NCI-H1417 treated with DMSO at 0.1 percent for 48 hours (cell line): Measurements from ENCODE around the gene TPCN2.
A peak's percentile ranks its signal among the peaks of the same experiment; 100 is the strongest.

ENCODE experiments used
- DNase-seq: peaks from one replicate; lab custom pipeline; 2025; lab: John Stamatoyannopoulos, UW

The TPCN2 gene

DNA sequence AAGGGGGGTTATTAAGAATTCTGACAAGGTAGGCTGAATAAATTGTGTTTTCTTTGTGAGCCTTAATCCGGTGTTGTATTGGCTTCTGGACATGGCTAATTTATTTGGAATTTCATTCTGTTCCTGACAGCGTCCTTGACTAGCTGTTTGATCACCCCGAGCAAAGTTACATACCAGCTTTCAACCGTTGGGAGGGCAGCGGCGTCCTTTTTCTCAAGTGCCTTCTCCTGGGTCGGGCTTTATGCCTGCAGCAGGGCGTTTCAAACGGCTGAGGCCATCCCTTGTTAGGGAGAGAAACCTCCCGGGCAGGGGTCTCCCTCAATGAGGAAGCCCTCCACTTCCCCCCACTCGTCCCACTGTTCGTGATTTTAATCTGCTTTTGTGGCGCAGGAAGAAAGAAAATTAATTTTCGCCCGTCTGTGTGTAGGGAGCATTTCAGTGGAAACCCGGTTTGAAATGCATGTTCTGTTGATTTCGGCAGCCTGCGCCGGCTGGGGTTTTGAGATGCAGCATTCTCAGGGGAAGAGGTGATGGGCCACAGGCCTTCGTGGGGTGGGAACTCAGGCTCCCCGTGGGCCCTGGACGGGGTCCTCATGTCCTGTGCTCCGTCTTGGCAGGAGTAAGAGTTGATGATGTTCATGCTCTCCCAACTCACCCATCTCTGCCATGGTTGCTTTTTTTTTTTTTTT is 104.1 kb downstream of the TPCN2 start:
- DNase-seq, result no peak

DNA sequence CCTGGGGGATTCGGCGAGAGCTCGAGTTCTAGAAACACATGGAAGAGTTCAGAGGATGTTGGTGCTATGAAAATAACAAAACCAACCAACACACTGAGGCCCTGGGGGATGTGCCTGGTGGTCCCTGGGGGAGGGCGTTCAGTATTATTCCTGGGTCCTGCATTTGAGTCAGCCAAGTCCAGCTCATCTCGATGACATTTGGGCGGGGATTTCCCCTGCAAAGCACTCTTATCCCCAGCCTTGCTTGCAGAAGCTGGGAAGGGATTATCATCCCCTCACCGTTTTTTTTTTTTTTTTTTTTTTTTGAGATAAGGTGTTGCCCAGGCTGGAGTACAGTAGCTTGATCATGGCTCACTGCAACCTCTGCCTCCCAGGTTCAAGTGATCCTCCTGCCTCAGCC is 104.9 kb downstream of the TPCN2 start:
- DNase-seq, result no peak

DNA sequence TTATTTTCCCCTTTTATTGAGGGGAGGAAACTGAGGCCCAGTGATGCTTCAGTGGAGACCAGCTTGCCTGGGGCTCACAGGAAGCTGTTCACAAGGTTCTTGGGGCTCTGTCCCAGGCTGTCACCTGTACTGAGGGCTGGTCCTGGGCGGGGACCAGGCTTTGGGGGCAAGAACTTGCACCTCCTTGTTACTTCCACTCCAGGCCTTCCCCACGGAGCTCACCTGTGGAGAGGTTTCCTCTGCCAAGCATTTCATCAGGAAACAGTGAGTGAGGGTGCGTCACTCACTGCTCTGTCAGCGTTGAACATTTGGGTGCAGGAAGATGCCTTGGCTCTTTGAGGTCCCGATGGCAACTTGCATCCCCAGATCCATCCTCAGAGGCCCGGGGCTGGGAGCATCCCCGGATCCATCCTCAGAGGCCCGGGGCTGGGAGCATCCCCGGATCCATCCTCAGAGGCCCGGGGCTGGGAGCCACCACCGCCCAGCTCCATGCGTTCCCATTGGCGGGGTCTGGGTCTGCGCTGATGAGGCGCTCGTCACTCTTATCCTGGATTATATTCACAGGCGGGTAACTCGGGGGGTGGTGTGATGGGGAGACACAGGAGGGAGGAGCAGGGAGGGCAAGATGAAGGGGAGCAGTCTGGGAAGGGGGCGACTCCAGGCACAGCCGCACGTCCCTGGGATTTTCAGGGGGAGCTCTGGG is 105.6 kb downstream of the TPCN2 start:
- no peak for DNase-seq

DNA sequence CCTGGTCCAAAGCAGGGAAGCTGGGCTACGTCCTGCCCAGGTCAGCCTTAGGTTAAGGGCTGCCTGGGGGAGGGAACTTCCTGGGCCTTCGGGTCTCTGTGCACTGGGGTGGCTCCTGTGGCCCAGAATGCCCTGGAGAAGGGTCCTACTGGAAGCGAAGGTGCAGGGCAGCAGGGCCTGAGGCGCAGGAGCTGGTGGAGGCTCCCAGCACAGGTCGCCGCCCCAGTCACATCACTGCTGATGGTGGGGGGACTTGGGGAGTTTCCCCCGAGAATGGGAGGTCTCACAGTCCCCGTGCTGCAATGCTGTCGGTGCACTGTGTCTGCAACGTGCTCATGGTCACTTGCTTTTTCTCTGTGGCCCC is 106.2 kb downstream of the TPCN2 start:
- DNase-seq, result no peak

DNA sequence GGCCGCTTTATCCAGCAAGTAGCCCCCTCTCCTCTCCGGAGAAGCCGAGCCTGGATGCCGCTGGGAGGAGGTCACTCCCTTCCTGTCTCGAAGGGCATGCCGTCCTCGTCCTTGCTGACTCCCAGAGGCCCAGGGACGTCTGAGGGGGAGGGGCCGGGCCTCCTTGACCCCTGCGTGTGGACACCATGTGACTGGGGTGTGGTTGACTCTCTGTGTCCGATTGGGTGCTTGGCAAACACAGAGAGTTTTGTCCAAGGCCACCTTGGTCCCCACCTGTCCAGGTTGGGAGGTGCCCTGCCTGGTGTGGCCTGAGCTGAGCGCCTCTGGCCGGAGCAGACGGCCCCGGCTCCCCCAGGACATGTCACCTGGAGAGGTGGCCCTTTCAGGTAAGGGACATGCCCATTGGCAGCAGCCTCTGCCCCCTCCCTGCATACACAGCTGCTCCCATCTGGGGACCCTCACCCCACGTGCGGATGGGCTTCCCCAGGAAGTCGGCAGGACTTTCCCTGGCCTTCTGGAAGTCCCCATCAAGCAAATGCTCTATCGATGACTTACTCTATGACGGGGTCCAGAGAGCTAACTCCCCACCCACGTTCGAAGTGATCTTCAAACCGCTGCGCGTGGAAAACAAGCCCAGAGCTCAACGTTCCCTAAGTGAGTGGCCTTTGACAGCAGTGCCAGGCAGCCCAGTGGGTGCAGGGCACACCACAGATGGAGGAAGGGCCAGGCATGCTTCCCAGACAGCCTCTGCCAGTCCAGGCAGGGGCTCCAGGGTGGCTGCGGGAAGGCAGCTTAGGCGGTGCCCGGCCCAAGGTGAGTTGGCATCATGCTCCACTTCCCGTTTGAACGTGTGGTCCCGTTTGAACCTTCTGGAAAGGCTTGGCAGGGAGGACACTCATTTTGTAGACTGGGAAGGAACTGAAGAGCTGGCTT is 106.8 kb downstream of the TPCN2 start, which contains the start of gene SMIM38:
TSS of gene SMIM38 (plus strand) at position 634 of the 933 bp plus-strand sequence. CDS start 1,912 bp downstream, outside the sequence.
- no peak for DNase-seq

DNA sequence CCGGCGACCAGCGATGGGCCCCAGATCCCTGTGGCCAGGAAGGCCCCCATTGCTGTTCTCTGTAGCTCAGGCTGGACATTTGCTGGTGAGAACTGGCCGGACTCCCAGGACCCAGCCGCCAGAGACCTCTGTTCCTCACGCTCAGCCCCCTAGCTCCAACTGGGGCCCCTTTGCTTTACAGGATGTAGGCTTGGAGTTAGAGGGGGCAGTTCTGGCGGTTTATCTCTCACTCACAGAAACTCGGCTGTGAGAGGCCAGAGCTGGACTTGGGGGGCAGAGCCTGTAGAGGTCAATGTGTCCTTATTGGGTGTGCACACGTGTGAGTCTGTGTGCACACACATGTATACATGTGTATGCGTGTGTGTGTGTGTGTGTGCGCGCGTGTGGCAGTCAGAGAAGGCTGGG is 107.5 kb downstream of the TPCN2 start:
- no peak for DNase-seq

DNA sequence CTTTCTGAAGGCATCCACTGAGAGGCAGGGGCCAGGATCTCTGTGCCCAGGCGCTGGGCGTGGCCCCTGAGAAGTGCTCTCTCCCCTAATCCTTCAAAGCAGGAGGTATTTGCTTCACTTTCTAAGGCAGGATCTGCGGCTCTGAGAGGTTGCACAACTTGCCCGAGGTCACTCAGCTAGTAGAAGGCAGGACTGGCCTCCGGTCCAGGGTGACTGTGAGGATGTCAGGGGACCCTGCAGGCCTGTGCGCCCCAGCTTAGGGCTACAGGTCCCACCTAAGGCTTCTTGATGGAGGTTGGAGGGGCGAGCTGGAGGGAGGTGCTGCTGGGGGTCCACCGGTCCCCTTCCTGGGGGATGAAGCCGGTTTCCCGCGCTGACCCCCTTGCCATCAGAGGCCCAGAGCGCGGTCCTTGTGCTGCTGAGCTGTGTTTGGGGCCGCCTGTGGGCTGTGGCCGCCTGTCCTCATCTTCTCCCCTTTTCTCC is 108.0 kb downstream of the TPCN2 start:
- no peak for DNase-seq

DNA sequence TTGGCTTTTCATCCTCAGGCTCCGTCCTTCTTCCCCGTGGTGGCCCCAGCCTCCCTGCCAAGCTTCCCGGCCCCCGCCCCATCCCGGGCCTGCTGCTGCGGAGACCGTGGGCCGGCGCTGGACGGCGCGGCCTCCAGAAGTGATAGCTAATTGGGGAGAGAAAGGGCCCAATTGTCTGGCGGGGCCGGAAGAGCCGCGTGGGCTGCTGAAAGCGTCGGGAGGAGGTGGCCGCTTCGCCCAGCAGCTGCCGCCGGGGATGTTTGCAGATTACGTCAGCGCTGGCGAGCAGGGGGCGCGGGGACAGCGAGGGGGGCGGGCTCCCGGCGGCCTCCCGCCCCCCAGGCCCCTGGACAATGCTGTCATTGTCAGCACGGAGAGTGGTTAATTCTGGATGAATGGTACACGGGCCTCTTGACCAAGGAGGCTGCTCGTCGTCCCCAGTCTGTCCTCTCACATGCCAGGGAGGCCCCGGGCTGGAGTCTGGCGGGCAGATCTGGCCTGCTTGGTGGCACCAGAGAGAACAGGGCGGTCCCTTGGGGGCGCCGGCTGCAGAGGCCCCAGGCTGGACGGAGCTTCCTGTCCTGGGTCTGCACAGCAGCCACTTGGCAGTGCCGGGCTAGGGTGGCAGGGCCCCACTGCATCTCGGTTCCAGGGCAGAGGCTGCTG is 108.6 kb downstream of the TPCN2 start:
- peak; percentile 10 for DNase-seq

DNA sequence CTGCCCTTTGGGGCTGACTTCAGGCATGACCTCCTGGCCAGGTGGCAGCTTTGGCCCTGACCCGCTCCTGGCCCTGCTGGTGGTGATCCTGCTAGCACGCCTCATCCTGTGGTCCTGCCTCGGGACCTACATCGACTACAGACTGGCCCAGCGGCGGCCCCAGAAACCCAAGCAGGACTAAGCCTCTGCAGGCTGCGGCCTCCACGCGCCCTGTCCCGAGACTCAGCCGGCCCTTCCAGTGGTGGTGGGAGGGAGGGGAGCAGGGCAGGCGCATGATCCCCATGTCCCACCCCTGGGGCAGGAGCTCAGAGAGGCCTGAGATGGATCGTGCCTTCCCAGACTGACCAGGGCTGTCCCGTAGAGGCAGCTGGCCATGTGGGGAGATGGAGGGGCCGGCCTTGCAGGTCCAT is 109.1 kb downstream of the TPCN2 start:
- no peak for DNase-seq

DNA sequence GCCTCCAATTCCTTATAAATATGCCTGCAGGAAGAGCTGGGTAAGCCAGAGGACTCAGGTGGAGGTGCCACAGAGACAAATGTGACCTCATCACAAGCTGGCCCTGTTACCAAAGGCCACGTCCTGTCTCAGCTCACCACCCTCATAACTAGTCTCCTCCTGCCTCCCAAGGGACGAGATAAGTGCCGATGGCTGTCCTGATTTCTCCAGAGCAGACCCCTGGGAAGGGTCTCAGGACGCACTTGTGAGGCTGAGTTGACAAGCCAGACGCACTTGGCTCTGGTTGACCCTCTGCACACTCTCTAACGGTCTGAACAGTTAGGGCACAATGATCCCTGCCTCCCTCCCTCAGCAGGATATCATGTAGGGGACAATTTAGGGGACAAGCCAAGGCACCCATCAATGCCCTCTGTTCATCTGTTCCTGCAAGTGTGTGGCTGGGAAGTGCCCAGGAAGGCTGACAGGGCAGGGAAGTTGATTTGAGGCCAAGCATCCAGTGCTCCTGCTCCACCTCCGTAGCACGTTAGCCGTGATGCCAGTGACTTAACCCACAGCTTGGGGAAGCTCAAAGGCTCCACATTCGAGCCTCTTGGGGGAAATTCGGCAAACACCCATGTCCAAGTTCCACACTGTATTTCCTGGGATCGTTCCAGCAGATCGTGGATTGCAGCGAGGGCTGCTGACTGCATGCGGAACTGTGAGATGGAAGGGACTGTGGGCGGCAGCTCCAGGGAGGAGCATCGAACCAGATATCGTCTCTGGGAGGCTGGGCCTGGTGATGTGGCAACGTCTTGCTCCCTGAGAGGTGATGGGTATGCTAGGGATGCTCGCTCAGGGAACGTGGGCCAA is 109.8 kb downstream of the TPCN2 start:
- no peak for DNase-seq

DNA sequence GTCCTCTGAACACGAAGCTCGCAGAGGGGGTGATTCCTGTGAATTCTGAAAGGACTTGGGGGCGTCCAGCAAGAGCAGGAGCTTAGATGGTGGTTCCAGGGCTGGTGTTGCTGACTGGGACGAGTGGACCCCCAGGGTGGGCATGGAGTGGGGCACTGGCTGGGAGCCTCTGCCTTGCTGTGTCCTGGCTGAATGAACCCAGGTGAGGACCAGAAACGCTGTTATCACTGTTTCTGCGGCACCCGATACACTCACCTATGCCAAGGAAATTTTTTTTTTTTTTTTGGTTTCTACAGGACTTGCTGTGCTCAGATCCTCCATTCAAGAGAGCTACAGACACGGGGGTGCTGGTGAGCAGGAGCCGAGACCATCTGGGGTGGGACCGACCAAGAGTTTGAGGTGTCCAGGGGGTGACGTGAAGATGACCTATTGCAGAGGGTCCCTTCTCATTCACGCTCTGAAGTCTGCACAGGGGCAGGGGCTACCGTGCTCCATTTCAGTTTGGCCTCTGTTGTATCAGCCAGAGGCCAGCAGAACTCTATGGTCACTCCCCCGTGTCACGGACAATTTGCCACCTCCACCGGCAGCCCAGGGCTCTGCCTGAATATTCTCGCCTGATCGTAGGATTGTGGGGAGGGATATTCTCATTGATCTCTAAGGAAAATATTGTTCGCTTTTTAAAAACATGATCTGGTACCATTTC is 110.6 kb downstream of the TPCN2 start:
- no peak for DNase-seq

DNA sequence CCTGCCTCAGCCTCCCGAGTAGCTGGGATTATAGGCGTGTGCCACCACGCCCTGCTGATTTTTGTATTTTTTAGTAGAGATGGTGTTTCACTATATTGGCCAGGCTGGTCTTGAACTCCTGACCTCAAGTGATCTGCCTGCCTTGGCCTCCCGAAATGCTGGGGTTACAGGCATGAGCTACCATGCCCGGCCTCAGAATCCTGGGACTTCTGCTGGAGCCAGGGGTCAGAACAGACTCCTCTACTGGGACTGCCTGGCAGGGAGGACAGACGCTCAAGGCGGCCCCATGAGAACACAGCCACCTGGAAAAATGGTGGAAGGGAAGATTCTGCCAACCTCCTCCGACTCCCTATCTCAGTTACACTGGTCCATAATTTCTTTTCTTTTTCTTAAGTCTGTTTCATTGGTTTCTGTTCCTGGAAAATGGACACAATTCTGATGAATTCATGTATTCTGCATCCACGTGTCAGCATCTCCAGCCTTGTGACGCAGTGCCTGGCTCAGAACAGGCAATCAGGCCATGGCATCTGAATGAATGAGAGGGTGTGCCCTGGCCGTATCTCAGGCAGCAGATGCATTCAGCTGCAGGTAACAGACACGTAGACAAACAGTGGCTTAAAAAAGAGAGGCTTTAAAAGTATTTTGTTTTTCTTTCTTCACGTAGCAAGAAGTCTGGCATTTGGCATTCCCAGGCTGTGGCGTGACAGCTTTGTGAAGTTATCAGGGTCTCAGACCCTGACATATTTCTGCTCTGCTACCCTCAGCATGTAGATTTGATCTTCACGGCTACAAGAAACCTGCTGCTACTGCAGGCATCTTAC is 111.8 kb downstream of the TPCN2 start:
- DNase-seq, result no peak

DNA sequence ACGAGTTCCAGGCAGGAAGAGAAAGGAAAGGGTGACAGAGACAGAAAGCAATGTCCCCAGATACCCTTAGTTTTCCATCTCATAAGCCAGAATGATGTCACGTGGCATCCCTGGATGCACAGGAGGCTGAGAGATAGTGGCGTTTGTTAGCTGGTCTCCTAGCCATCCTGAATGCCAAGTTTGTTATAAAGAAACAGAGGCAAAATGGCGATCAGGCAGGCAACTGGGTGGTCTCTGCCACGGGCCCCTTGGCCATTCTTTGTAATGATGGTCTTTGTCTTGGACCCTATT is 112.3 kb downstream of the TPCN2 start:
- DNase-seq, result no peak

DNA sequence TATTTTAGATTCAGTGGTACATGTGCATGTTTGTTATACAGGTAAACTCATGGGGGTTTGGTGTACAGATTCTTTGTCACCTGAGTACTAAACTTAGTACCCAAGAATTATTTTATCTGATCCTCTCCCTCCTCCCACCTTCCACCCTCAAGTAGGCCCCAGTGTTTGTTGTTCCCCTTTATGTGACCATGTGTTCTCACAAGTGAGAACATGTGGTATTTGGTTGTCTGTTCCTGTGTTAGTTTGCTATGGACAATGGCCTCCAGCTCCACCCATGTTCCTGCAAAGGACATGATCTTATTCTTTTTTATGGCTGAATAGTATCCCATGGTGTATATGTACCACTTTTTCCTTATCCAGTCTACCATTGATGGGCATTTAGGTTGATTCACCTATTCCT is 113.8 kb downstream of the TPCN2 start:
- no peak for DNase-seq

DNA sequence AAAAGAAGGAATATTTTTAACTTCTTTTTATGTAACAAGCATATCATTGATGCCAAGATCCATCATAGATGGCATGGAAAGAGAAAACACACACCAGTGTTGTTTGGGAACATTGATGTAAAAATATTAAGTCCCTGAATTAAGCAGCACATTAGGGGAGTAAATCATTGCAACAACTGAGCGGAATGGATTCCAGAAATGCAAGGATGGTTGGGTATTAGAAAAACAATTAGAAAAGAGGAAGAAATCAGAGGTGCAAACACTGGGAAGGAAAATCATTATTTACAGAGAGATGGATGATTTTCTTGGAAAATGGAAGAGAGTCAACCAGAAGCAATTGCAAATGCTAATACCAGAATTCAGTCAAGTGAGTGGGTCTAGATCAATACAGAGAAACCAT is 115.1 kb downstream of the TPCN2 start:
- DNase-seq, result no peak

DNA sequence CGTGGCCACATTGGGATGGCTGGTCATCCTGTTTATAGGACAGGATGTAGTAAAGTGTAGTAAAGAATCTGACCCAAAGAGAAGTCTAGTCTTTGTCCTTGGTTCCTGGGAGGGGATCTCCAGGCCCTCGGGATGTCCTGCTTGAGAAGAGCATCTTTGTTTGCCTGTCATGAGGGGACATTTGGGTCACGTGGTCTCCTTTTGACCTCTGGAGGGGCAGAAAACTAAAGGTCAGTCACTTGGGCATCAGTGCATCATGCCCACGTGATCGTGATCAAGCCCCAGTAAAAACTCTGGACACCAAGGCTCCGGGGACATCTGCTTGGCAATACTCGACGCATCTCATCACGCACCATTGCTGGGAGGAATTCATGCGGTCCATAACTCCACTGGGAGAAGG is 116.1 kb downstream of the TPCN2 start:
- DNase-seq, result no peak

DNA sequence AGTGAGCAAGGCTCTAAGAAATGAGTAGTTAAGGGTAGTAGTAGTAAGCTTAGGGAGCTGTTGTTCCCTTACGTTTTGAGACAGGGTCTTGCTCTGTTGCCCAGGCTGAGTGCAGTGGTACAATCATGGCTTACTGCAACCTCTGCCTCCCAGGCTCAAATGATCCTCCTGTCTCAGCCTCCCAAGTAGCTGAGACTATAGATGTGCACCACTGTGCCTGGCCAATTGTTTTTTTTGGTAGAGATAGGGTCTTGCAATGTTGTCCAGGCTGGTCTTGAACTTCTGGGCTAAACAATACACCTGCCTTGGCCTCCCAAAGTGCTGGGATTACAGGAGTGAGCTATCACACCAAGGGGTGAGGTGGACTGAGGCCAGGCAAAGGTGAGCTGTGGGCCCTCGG is 117.0 kb downstream of the TPCN2 start:
- no peak for DNase-seq

DNA sequence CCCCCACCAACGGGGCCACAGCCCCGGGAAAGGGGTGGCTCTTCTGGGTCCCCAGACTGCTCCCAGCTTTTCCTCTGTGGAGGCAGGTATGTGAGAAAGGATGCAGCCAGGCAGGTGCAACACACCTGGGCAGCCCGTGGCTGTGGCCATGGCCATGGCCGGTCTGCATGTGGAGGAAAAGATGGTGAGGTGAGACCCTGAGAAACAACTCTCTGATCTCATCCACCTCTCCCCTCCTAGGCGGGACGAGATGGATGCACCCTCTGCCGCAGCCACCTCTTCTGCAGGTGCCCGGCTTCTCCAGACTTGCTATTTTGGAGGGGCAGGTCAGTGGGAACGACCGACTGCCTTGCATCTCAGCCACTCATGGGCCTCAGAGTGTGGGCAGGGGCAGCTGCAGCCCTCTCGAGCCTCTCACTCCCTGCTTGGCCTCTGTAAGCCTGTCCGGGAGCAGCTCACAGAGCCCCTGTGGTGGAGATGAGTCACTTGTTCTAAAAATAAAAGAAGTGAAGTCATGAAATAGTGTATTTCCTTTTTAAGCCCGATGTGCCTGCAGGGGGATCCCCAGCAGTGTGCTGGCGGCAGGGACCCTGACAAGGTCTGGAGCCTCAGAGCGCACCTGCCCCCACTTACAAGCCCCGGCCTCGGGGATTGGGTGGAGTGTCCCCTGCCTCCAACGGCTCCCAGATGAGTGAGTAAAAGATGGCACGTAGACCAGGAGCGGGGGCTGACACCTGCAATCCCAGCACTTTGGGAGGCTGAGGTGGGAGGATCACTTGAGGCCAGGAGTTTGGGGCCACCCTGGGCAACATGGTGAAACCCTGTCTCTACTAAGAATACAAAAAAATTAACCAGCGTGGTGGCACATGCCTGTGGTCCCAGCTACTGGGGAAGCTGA is 117.7 kb downstream of the TPCN2 start:
- DNase-seq, result no peak
